ENCODE measurements around the gene TRPM3. TPM values are rescaled to one million over a fixed set of nuclear protein-coding genes. Genes with fewer than 3 reads are reported as not detected.
"Not testable (repeated sequence)": the region's sequence is repeated elsewhere in the genome, so short reads cannot be mapped to it uniquely, and the experiment has no call there.

The TRPM3 gene
- total RNA-seq, 4 donors from 2014 or later, result 0.07 to 0.66 TPM; not detected in 2

DNA sequence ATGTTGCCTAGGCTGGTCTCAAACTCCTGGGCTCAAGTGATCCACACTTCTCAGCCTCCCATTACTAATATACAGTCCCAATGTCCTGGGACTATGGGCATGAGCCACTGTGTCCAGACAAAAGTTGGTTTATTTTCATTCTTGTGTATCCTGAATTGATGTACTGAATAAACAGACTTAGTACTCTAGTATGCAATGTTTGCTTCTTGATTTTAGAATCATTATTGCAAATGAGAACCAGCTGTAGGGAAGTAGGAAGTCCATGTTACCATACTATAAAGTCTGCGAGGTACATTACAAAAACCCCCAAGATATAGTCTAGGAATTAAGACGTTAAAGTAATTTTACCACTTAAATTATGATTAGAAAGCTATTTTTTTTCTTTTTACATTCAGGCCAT is 372.4 kb downstream of the TRPM3 start:
- in situ Hi-C loops (cut with MboI; ENCODE audit: low sequenced_read_pairs in 4 of 4) (no loop called here), intact Hi-C loops (cut with DNase I; ENCODE audit: low total_unique reads) (no loop called here)
- DNase-seq, result no peak
- H3K27ac ChIP-seq, result no peak overlapping the region
- H3K9me3 ChIP-seq, result no peaks in the 10 kb centered on the region
- TF ChIP-seq POLR2A (IDR thresholded peaks at IDR 0.05), result no peak
- TF ChIP-seq, protein P1, sequence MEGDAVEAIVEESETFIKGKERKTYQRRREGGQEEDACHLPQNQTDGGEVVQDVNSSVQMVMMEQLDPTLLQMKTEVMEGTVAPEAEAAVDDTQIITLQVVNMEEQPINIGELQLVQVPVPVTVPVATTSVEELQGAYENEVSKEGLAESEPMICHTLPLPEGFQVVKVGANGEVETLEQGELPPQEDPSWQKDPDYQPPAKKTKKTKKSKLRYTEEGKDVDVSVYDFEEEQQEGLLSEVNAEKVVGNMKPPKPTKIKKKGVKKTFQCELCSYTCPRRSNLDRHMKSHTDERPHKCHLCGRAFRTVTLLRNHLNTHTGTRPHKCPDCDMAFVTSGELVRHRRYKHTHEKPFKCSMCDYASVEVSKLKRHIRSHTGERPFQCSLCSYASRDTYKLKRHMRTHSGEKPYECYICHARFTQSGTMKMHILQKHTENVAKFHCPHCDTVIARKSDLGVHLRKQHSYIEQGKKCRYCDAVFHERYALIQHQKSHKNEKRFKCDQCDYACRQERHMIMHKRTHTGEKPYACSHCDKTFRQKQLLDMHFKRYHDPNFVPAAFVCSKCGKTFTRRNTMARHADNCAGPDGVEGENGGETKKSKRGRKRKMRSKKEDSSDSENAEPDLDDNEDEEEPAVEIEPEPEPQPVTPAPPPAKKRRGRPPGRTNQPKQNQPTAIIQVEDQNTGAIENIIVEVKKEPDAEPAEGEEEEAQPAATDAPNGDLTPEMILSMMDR (IDR thresholded peaks at IDR 0.05 in 4 of 5, conservative IDR thresholded peaks at IDR 0.05 in 1 of 5), result no peak
- no peaks in the 10 kb centered on the region for H3K27me3 ChIP-seq
- no peak overlapping the region for H3K4me3 ChIP-seq
- no peaks in the 10 kb centered on the region for H3K4me1 ChIP-seq
- ATAC-seq, result no peak
- no peaks in the 10 kb centered on the region for H3K36me3 ChIP-seq

DNA sequence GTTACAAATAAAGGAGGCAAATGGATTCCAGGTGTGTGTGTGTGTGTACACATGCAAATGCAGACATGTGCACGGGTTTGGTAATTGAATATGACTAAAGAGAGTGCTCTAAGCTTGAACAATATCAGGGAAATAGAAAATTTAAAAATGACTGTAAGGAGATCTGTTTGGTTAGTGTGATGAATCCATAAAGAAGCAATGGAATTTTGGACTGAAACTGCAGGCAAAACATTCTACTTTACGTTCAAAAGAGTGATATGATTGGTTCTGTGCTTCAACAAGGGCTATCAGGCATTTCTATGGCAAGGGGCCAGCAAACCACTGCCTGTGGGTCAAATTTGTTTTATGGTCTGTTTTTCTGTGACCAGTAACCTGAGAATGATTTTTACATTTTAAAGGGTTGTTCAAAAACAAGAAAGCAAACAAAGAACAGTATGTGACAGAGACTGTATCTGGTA is 374.1 kb downstream of the TRPM3 start:
- intact Hi-C loops (cut with DNase I; ENCODE audit: low total_unique reads), result no loop called here
- Histone ChIP-seq H3K4me3 (no peak overlapping the region), H3K27me3 (no peaks in the 10 kb centered on the region), H3K4me1 (no peaks in the 10 kb centered on the region), H3K36me3 (no peaks in the 10 kb centered on the region), H3K9me3 (no peaks in the 10 kb centered on the region), H3K27ac (no peak overlapping the region)
- DNase-seq (no peak), ATAC-seq (no peak)
- TF ChIP-seq POLR2A (IDR thresholded peaks at IDR 0.05), result no peak
- in situ Hi-C loops (cut with MboI; ENCODE audit: low sequenced_read_pairs in 4 of 4), result no loop called here

GRCh38 chr9:70746760-70747159 is 374.7 kb downstream of the TRPM3 start:
- no peak overlapping the region for H3K4me3 ChIP-seq
- H3K9me3 ChIP-seq, result no peaks in the 10 kb centered on the region
- in situ Hi-C loops (cut with MboI; ENCODE audit: low sequenced_read_pairs in 4 of 4), result no loop called here
- ATAC-seq (no peak), DNase-seq (no peak)
- no peak overlapping the region for H3K27ac ChIP-seq
- no peaks in the 10 kb centered on the region for H3K36me3 ChIP-seq
- H3K27me3 ChIP-seq, result no peaks in the 10 kb centered on the region
- no peak for TF ChIP-seq POLR2A (IDR thresholded peaks at IDR 0.05)
- TF ChIP-seq, protein P1 (IDR thresholded peaks at IDR 0.05 in 4 of 5, conservative IDR thresholded peaks at IDR 0.05 in 1 of 5), result no peak
- no peaks in the 10 kb centered on the region for H3K4me1 ChIP-seq
- intact Hi-C loops (cut with DNase I; ENCODE audit: low total_unique reads), result no loop called here

GRCh38 chr9:70746316-70746715 is 375.1 kb downstream of the TRPM3 start:
- Histone ChIP-seq H3K36me3 (no peaks in the 10 kb centered on the region), H3K4me1 (no peaks in the 10 kb centered on the region), H3K27me3 (no peaks in the 10 kb centered on the region), H3K27ac (no peak overlapping the region), H3K4me3 (no peak overlapping the region), H3K9me3 (no peaks in the 10 kb centered on the region)
- DNase-seq (no peak), ATAC-seq (no peak)
- in situ Hi-C loops (cut with MboI; ENCODE audit: low sequenced_read_pairs in 4 of 4), result no loop called here
- TF ChIP-seq, protein P1 (IDR thresholded peaks at IDR 0.05 in 4 of 5, conservative IDR thresholded peaks at IDR 0.05 in 1 of 5), result no peak
- TF ChIP-seq POLR2A (IDR thresholded peaks at IDR 0.05), result no peak
- intact Hi-C loops (cut with DNase I; ENCODE audit: low total_unique reads), result no loop called here

DNA sequence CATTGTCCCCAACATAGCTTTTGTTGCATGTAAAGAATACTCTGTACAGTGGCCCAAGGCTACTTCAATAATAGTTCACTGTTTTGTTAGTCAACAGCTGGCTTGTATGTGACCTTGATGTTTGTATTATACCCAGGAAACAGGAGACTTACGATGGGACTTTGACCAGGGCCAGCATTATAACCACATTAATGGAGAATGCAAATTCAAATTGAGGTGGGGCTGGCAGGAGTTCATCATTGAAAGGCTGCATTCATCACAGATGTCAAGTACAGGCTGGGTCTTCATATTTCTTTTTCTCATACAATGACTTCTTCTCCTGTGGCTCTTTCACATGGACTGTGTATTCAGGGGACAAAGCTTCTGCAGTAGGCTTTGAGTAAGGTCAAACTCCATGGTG is 396.6 kb downstream of the TRPM3 start:
- ATAC-seq; H3K36me3 ChIP-seq; H3K4me1 ChIP-seq; DNase-seq; intact Hi-C loops (cut with DNase I; ENCODE audit: low total_unique reads); H3K27ac ChIP-seq; H3K9me3 ChIP-seq; H3K4me3 ChIP-seq; in situ Hi-C loops (cut with MboI; ENCODE audit: low sequenced_read_pairs in 4 of 4); H3K27me3 ChIP-seq: not testable (repeated sequence)

DNA sequence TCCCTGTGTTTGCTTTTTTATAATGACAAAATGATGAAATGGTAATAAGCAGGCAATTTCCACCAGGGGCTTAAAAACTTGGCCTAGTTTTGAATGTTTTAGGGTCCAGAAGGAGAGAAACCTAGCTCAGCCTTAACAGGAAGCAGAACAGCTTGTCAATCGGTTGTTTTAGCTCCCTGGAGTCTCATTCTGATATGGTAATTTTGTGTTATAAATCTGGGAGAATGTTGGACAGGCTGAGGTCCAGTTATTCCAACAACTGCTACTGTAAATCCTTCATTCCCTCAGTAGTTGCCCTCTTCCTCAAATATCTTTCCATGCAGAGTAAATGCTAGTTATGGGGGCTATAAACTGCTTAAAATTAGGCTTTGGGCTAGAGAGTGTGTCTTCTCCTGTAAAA is 397.4 kb downstream of the TRPM3 start:
- DNase-seq; H3K4me1 ChIP-seq; H3K36me3 ChIP-seq; in situ Hi-C loops (cut with MboI; ENCODE audit: low sequenced_read_pairs in 4 of 4); H3K27me3 ChIP-seq; ATAC-seq; H3K9me3 ChIP-seq; intact Hi-C loops (cut with DNase I; ENCODE audit: low total_unique reads); H3K27ac ChIP-seq; H3K4me3 ChIP-seq: not testable (repeated sequence)

GRCh38 chr9:70706797-70707196 is 414.6 kb downstream of the TRPM3 start:
- in situ Hi-C loops (cut with MboI; ENCODE audit: low sequenced_read_pairs in 4 of 4); H3K4me1 ChIP-seq; DNase-seq; intact Hi-C loops (cut with DNase I; ENCODE audit: low total_unique reads); H3K36me3 ChIP-seq; H3K9me3 ChIP-seq; H3K27me3 ChIP-seq; H3K27ac ChIP-seq; H3K4me3 ChIP-seq; ATAC-seq: not testable (repeated sequence)

Measured in gastrocnemius medialis (tissue), 4 donors.